Lower leg skin (tissue), 4 donors: ENCODE measurements around the gene STARD13. TPM values are rescaled to one million over a fixed set of nuclear protein-coding genes. Genes with fewer than 3 reads are reported as not detected.

ENCODE experiments used
- DNase-seq, 2 donors: peaks; one replicate each; pipeline ENCODE4 v3.0.0-alpha.2; 2019; ENCODE audit warnings: low spot score in 2 of 2
- H3K4me3 ChIP-seq: fragments of 200-600 bp; sonication (generic); 2 replicates; pipeline ENCODE4 v1.5.1; 2017; ENCODE audit warnings: mild to moderate bottlenecking, low read depth; ENCODE audit not compliant: poor library complexity, severe bottlenecking
- POLR2A ChIP-seq, 2 donors: fragments of 450-650 bp; IDR thresholded peaks; one replicate each; pipeline ENCODE4 v1.6.1; 2016 to 2017; ENCODE audit warnings: antibody characterized with exemption in 2 of 2, mild to moderate bottlenecking in 1 of 2, moderate library complexity in 1 of 2
- WGBS, 2 donors: methylation state at CpG; one replicate each; pipeline ENCODE4 v1.1.5; 2018; 5-methylcytosine and 5-hydroxymethylcytosine counted together
- intact Hi-C: fragments of 100-400 bp; cut with DNase I; formaldehyde crosslinking; loops from one replicate; pipeline ENCODE4 v1.15.0; 2023; ENCODE audit warnings: low total_unique reads
- total RNA-seq, 4 donors: library from RNA; depleted of rRNA; stranded (reverse); fragments of >200 nt; gene quantifications; one replicate each; pipeline ENCODE4 v1.1.0, GENCODE V29; 2016
- TF ChIP-seq, protein P1 (sequence below), 3 donors: fragments of 450-650 bp; IDR thresholded peaks; one replicate each; pipeline ENCODE4 v1.5.1; 2016; ENCODE audit warnings: antibody characterized with exemption in 3 of 3, mild to moderate bottlenecking in 3 of 3, moderate library complexity in 2 of 3

The STARD13 gene
- total RNA-seq, 4 donors from 2014 or later = 15.7 to 22.5 (median 19.6) TPM

DNA sequence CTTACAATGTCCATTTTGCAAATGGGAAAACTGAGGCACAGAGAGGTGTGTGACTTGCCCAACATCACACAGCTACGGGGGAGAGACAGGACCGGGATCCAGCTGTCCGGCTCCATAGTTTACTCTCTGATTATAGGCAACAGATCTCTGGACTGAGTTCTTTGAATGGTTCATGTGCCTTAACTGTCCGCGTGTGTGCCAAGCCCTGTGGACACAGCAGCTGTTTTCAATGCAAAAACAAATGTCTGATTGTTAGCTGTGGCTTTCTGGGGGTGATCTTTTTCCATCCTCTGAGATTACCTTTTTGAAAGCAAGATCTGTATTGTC, 175.2 kb downstream of the STARD13 start:
- intact Hi-C loops = no loop called here
- no peak for DNase-seq
- WGBS, 2 donors = 56 to 59% methylated on average over 5 of the region's 5 CpGs
- TF ChIP-seq, protein P1, sequence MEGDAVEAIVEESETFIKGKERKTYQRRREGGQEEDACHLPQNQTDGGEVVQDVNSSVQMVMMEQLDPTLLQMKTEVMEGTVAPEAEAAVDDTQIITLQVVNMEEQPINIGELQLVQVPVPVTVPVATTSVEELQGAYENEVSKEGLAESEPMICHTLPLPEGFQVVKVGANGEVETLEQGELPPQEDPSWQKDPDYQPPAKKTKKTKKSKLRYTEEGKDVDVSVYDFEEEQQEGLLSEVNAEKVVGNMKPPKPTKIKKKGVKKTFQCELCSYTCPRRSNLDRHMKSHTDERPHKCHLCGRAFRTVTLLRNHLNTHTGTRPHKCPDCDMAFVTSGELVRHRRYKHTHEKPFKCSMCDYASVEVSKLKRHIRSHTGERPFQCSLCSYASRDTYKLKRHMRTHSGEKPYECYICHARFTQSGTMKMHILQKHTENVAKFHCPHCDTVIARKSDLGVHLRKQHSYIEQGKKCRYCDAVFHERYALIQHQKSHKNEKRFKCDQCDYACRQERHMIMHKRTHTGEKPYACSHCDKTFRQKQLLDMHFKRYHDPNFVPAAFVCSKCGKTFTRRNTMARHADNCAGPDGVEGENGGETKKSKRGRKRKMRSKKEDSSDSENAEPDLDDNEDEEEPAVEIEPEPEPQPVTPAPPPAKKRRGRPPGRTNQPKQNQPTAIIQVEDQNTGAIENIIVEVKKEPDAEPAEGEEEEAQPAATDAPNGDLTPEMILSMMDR (IDR thresholded peaks at IDR 0.05) = no peak
- no peak for TF ChIP-seq POLR2A (IDR thresholded peaks at IDR 0.05)
- H3K4me3 ChIP-seq = no peak overlapping the region

DNA sequence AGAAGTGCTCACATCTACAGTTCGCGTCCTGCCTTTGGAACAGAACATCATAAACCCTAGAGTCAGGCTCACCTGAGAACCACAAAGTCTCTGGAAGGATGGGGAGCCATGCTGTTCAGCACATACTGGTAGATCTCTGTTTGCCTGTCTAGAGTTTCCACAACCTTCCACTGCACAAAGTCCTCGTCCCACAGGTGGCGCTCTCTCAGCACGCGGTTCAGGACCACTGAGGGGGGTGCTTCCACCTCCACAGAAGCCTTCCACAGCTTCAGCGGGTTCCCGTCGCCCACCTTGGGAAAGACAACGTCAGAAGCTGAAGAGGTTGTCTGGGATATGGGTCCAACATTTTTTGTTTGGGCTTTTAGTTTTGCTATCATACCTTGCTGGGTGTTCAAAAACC, 175.8 kb downstream of the STARD13 start:
- 81 to 85% methylated on average over 10 of the region's 10 CpGs for WGBS, 2 donors
- TF ChIP-seq, protein P1 (IDR thresholded peaks at IDR 0.05) = no peak
- TF ChIP-seq POLR2A (IDR thresholded peaks at IDR 0.05) = no peak
- no peak for DNase-seq
- intact Hi-C loops = no loop called here
- H3K4me3 ChIP-seq = no peak overlapping the region

DNA sequence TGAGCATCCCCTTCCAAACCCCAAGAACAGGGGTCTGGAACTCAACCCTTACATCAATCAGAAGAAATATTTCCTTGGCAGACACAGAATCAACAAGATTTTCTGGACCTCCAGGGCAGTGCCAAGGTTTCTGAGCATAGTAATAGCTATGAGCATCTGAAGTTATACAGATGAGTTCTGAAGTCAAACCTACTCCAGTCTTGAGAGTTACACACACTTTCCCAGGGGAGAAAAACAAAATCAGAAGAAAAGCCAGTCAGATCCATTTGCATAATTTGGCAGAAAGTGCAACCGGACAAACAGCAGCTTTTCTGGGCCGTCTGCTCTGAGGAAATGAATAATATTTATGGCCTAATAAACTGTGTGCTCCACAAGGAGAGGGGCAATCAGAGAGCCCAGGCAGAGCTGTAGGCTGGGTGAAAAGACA, 176.3 kb downstream of the STARD13 start:
- H3K4me3 ChIP-seq = no peak overlapping the region
- WGBS, 2 donors = 54 to 59% methylated on average over 2 of the region's 2 CpGs
- intact Hi-C loops = no loop called here
- TF ChIP-seq, protein P1 (IDR thresholded peaks at IDR 0.05) = no peak
- no peak for DNase-seq

DNA sequence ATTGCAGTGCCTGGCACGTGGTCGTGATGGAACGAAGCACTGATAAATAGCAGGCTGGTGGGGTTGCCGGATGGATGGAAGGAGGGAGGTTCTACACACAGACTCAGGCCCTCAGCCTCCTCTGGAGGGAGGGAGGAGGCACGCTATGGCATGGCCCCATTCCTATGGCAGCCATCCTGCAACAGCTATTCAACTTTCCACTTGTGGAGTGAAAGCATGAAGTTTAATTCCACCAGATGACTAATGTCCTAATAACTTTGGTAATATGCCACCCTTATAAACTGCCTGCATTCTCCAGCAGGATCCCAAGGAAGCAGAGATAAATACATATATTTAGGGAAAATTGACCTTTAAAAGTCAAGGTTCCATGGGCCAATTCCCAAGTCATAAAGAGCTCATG, 176.9 kb downstream of the STARD13 start:
- TF ChIP-seq, protein P1 (IDR thresholded peaks at IDR 0.05) = no peak
- no peak for TF ChIP-seq POLR2A (IDR thresholded peaks at IDR 0.05)
- no peak for DNase-seq
- 72 to 77% methylated on average over 5 of the region's 5 CpGs for WGBS, 2 donors
- H3K4me3 ChIP-seq = no peak overlapping the region
- intact Hi-C loops = no loop called here

DNA sequence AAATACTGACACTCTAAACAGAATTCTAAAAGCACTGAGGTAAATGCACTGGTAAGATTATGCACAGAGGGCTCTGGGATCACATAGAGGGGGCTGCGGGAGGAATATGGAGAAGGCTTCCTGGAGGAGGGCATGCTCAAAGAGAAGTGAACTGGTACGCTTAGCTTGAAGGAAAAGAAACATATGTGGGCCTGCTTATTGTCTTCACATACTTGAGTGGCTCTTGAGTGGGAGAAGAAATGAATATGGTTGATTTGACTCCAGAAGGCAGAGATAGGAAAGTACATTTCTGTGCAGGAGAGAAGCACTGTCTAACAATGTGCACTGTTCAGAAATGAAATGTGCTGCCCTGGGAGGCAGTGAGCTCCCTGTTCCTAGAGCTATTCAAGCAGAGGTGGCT, 178.2 kb downstream of the STARD13 start:
- 90 to 98% methylated on average over 2 of the region's 2 CpGs for WGBS, 2 donors
- H3K4me3 ChIP-seq = no peak overlapping the region
- intact Hi-C loops = no loop called here
- no peak for DNase-seq
- no peak for TF ChIP-seq POLR2A (IDR thresholded peaks at IDR 0.05)
- TF ChIP-seq, protein P1 (IDR thresholded peaks at IDR 0.05) = no peak

DNA sequence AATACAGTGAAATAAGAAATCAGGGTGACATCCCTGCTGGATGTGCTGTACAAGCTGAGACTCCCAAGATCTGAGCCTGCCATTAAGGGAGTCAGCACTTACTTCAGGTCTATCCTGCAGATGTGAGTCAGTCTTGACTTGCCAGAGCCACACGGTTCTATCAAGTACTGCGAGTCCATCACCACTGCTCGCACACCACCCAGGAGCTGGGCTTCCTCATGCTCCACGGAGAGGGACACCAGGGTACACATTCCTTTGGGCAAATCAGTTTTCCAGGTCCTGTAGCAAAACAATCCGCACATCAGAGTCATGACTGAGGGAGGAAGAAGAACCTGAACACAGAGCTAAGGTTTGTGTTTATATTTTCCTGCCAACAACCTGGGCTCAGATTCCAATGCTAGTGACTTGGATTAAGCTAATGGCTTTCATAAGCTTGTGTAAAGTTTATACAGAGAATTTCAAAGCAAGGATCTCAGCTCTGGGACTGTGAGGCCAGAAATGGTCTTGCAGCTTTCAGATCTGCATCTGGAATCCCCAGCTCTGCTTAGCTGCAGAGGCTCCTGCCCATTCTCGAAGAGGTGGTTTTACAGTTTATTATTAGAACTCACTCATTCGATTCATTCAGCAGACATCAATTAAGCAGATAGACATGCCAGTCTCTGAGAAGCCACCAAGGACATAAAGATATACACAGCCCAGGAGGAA, 178.7 kb downstream of the STARD13 start:
- no peak overlapping the region for H3K4me3 ChIP-seq
- TF ChIP-seq, protein P1 (IDR thresholded peaks at IDR 0.05) = no peak
- no peak for TF ChIP-seq POLR2A (IDR thresholded peaks at IDR 0.05)
- no peak for DNase-seq
- intact Hi-C loops = no loop called here
- 79 to 90% methylated on average over 7 of the region's 7 CpGs for WGBS, 2 donors
